Vagina (tissue), 2 donors: Measurements from ENCODE around the gene GFI1.

Experiments
- CTCF ChIP-seq, 3 experiments: fragments of 450-650 bp in 2 of 3; fragments of 200-600 bp in 1 of 3; sonication (generic) in 1 of 3; IDR thresholded peaks; one replicate each; pipeline ENCODE4 v1.5.1; 2017 to 2019; ENCODE audit warnings: antibody characterized with exemption in 3 of 3, mild to moderate bottlenecking in 2 of 3, moderate library complexity in 2 of 3
- POLR2A ChIP-seq, 2 donors: fragments of 450-650 bp; IDR thresholded peaks; one replicate each; pipeline ENCODE4 v1.6.1; 2017; ENCODE audit warnings: antibody characterized with exemption in 2 of 2, mild to moderate bottlenecking in 2 of 2, moderate library complexity in 2 of 2

GRCh38 chr1:92511541-92511940, 24.8 kb upstream of the GFI1 start:
- TF ChIP-seq POLR2A (IDR thresholded peaks at IDR 0.05) (no peak), CTCF (IDR thresholded peaks at IDR 0.05) (no peak)
